Measurements from ENCODE around the gene ADPRHL1. TPM values are rescaled to one million over a fixed set of nuclear protein-coding genes. Genes with fewer than 3 reads are reported as not detected.
A peak's percentile ranks its signal among the peaks of the same experiment; 100 is the strongest.

Gene ADPRHL1
- total RNA-seq, 1 experiment from 2014 or later, result 4.9 TPM

DNA sequence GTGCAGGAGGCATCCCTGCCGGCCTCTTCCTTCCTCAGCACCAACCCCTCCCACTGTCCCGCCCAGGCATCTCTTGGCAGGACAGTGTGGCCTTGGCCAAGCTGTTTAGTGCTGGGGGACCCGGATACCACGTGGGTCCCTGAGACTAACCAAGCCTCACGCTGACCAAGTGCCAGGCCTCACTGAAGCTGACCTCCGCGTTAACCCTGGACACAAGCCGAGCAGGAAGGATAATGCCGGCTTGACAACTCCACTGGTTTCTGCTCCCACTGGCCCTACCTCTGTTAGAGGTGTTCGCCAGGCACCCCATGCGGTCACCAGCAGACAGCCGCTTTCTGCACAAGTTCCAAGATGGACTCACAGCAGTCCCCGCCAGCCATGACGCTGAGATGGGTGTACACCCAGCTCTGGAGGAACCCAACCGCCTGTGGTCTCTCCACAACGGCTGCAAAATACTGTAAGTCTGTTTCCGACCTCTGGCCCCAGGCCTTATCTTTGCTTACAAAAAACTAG lies 101.7 kb downstream of the ADPRHL1 start:
- no peaks in the 10 kb centered on the region for H3K9me3 Mint-ChIP-seq (ENCODE audit: unreplicated experiment)
- Histone ChIP-seq H3K4me3 (ENCODE audit: low read depth, low read length) (no peak overlapping the region), H3K9me3 (no peaks in the 10 kb centered on the region; the same call in 1 of the 2 replicates), H3K36me3 (ENCODE audit: control insufficient read depth, insufficient read depth, low read length) (peaks cover 4% of the 10 kb centered on the region), H3K4me1 (no peaks in the 10 kb centered on the region), H3K27me3 (replicated peaks; ENCODE audit: control insufficient read depth, insufficient read depth, low read length) (no peaks in the 10 kb centered on the region)
- H3K4me1 Mint-ChIP-seq (ENCODE audit: low read depth, unreplicated experiment), result no peaks in the 10 kb centered on the region
- H3K27ac Mint-ChIP-seq (ENCODE audit: unreplicated experiment), result no peak overlapping the region
- no peaks in the 10 kb centered on the region for H3K27me3 Mint-ChIP-seq (ENCODE audit: insufficient read depth, unreplicated experiment)
- H3K36me3 Mint-ChIP-seq (ENCODE audit: insufficient read depth, unreplicated experiment), result peaks cover 61% of the 10 kb centered on the region
- CTCF ChIA-PET, result no interaction called here
- H3K4me3 Mint-ChIP-seq (ENCODE audit: unreplicated experiment), result no peak overlapping the region
- no TSS peak for BruUV-seq (replicated peaks)
- POLR2A ChIA-PET, result no interaction called here
- TF ChIP-seq, protein P1, sequence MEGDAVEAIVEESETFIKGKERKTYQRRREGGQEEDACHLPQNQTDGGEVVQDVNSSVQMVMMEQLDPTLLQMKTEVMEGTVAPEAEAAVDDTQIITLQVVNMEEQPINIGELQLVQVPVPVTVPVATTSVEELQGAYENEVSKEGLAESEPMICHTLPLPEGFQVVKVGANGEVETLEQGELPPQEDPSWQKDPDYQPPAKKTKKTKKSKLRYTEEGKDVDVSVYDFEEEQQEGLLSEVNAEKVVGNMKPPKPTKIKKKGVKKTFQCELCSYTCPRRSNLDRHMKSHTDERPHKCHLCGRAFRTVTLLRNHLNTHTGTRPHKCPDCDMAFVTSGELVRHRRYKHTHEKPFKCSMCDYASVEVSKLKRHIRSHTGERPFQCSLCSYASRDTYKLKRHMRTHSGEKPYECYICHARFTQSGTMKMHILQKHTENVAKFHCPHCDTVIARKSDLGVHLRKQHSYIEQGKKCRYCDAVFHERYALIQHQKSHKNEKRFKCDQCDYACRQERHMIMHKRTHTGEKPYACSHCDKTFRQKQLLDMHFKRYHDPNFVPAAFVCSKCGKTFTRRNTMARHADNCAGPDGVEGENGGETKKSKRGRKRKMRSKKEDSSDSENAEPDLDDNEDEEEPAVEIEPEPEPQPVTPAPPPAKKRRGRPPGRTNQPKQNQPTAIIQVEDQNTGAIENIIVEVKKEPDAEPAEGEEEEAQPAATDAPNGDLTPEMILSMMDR (IDR thresholded peaks at IDR 0.05; ENCODE audit: insufficient read depth in 1 of 2, low read depth in 1 of 2, low read length in 1 of 2, severe bottlenecking in 1 of 2, unreplicated experiment in 1 of 2), result no peak
- intact Hi-C loops (cut with micrococcal nuclease; ENCODE audit: unreplicated experiment), result loop anchor here (5.0 kb wide), 1 partner anchor 41 kb away; no protein-coding TSS in a partner anchor
- DNase-seq, result no peak

DNA sequence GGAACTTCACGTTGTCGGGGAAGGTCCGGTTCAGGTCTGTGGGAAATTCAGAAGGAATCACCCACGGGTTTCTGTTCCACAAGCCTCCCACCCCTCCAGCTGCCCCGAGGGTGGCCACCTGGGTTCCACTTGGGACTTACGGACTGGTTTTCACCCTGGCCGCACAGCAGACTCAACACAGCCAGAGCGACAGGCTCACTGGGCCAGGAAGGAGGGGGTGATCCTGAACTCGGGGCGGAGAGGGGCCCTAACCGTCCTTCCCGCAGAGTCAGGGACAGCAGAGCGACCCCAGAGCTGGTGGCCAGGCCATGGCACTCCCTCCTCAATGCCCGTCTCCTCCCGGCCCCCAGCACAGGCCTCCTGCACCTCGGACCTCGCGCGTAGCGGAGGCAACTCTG lies 102.4 kb downstream of the ADPRHL1 start:
- TF ChIP-seq, protein P1 (IDR thresholded peaks at IDR 0.05; ENCODE audit: insufficient read depth in 1 of 2, low read depth in 1 of 2, low read length in 1 of 2, severe bottlenecking in 1 of 2, unreplicated experiment in 1 of 2), result no peak
- no peaks in the 10 kb centered on the region for H3K27me3 ChIP-seq (replicated peaks; ENCODE audit: control insufficient read depth, insufficient read depth, low read length)
- Mint-ChIP-seq H3K4me1 (ENCODE audit: low read depth, unreplicated experiment) (no peaks in the 10 kb centered on the region), H3K27ac (ENCODE audit: unreplicated experiment) (no peak overlapping the region), H3K27me3 (ENCODE audit: insufficient read depth, unreplicated experiment) (no peaks in the 10 kb centered on the region), H3K36me3 (ENCODE audit: insufficient read depth, unreplicated experiment) (peaks cover 60% of the 10 kb centered on the region), H3K9me3 (ENCODE audit: unreplicated experiment) (no peaks in the 10 kb centered on the region), H3K4me3 (ENCODE audit: unreplicated experiment) (no peak overlapping the region)
- ChIA-PET POLR2A (no interaction called here), CTCF (no interaction called here)
- peaks cover 4% of the 10 kb centered on the region for H3K36me3 ChIP-seq (ENCODE audit: control insufficient read depth, insufficient read depth, low read length)
- intact Hi-C loops (cut with micrococcal nuclease; ENCODE audit: unreplicated experiment), result loop anchor here (5.0 kb wide), 1 partner anchor 41 kb away; no protein-coding TSS in a partner anchor
- no peaks in the 10 kb centered on the region; the same call in 1 of the 2 replicates for H3K9me3 ChIP-seq
- no peaks in the 10 kb centered on the region for H3K4me1 ChIP-seq
- no peak overlapping the region for H3K4me3 ChIP-seq (ENCODE audit: low read depth, low read length)
- no TSS peak for BruUV-seq (replicated peaks)
- DNase-seq, result no peak

GRCh38 chr13:113350065-113350937 lies 103.0 kb downstream of the ADPRHL1 start:
- no peaks in the 10 kb centered on the region for H3K9me3 Mint-ChIP-seq (ENCODE audit: unreplicated experiment)
- H3K9me3 ChIP-seq, result no peaks in the 10 kb centered on the region; the same call in 1 of the 2 replicates
- peak overlapping the region; percentile 36 for H3K27ac Mint-ChIP-seq (ENCODE audit: unreplicated experiment)
- no peaks in the 10 kb centered on the region for H3K27me3 ChIP-seq (replicated peaks; ENCODE audit: control insufficient read depth, insufficient read depth, low read length)
- H3K36me3 Mint-ChIP-seq (ENCODE audit: insufficient read depth, unreplicated experiment), result peaks cover 61% of the 10 kb centered on the region
- H3K4me3 Mint-ChIP-seq (ENCODE audit: unreplicated experiment), result no peak overlapping the region
- no peaks in the 10 kb centered on the region for H3K4me1 ChIP-seq
- ChIA-PET CTCF (interaction anchor here (1.0 kb wide), 1 partner anchor 44 kb away, joined by 3 read pairs; no protein-coding TSS in a partner anchor), POLR2A (no interaction called here)
- TF ChIP-seq, protein P1 (IDR thresholded peaks at IDR 0.05; ENCODE audit: insufficient read depth in 1 of 2, low read depth in 1 of 2, low read length in 1 of 2, severe bottlenecking in 1 of 2, unreplicated experiment in 1 of 2), result peak in 1 of 2 experiments; percentile 21
- H3K4me3 ChIP-seq (ENCODE audit: low read depth, low read length), result no peak overlapping the region
- DNase-seq, result peak in 1 of 2 experiments; percentile 44
- no TSS peak for BruUV-seq (replicated peaks)
- intact Hi-C loops (cut with micrococcal nuclease; ENCODE audit: unreplicated experiment), result loop anchor here (5.0 kb wide), 1 partner anchor 42 kb away; no protein-coding TSS in a partner anchor
- no peaks in the 10 kb centered on the region for H3K4me1 Mint-ChIP-seq (ENCODE audit: low read depth, unreplicated experiment)
- H3K36me3 ChIP-seq (ENCODE audit: control insufficient read depth, insufficient read depth, low read length), result peaks cover 4% of the 10 kb centered on the region
- no peaks in the 10 kb centered on the region for H3K27me3 Mint-ChIP-seq (ENCODE audit: insufficient read depth, unreplicated experiment)

Other genes with a start within 250 kb of the ADPRHL1 start
- gene PCID2, start 244.8 kb downstream of the ADPRHL1 start, total RNA-seq (2022), result 79.5 and 81.5 TPM in 2 replicates
- gene CUL4A, start 243.9 kb downstream of the ADPRHL1 start, total RNA-seq (2022), result 123 and 125 TPM in 2 replicates
- gene LAMP1, start 156.2 kb downstream of the ADPRHL1 start, total RNA-seq (2022), result 244 and 245 TPM in 2 replicates
- gene GRTP1, start 89.4 kb downstream of the ADPRHL1 start, total RNA-seq (2022), result 30.0 and 37.7 TPM in 2 replicates
- gene DCUN1D2, start 37.2 kb upstream of the ADPRHL1 start, total RNA-seq (2022), result 59.4 and 59.9 TPM in 2 replicates
- gene TFDP1, start 131.3 kb upstream of the ADPRHL1 start, total RNA-seq (2022), result 136 and 140 TPM in 2 replicates
- not detected in 2 replicates for gene ATP4B, start 204.7 kb upstream of the ADPRHL1 start, total RNA-seq (2022)
- gene GRK1, start 213.7 kb upstream of the ADPRHL1 start, total RNA-seq (2022), result 0.19 TPM in 1 of 2 replicates, not detected in the other